Measurements from ENCODE around the gene SLC6A18.
"Not testable (repeated sequence)": the region's sequence is repeated elsewhere in the genome, so short reads cannot be mapped to it uniquely, and the experiment has no call there.

SLC6A18 gene

GRCh38 chr5:1257841-1258240 lies 32.7 kb downstream of the SLC6A18 start:
- no peak for DNase-seq

GRCh38 chr5:1259806-1260480 lies 34.8 kb downstream of the SLC6A18 start:
- DNase-seq, result no peak

GRCh38 chr5:1261643-1262042 lies 36.5 kb downstream of the SLC6A18 start:
- no peak for DNase-seq

- no peak for DNase-seq
Measured at GRCh38 chr5:1262381-1262780, 37.2 kb downstream of the SLC6A18 start.

- no peak for DNase-seq
Measured at GRCh38 chr5:1264211-1264610, 39.0 kb downstream of the SLC6A18 start.

- no peak for DNase-seq
Measured at GRCh38 chr5:1265026-1265425, 39.8 kb downstream of the SLC6A18 start.

GRCh38 chr5:1265461-1266455 lies 40.6 kb downstream of the SLC6A18 start:
- DNase-seq, result no peak

GRCh38 chr5:1266791-1267190 lies 41.6 kb downstream of the SLC6A18 start:
- DNase-seq, result no peak

GRCh38 chr5:1267464-1267863 lies 42.3 kb downstream of the SLC6A18 start:
- not testable (repeated sequence) for DNase-seq

- DNase-seq, result no peak
Measured at GRCh38 chr5:1268056-1268455, 42.9 kb downstream of the SLC6A18 start.

GRCh38 chr5:1268666-1269065 lies 43.5 kb downstream of the SLC6A18 start:
- no peak for DNase-seq

GRCh38 chr5:1270426-1270825 lies 45.2 kb downstream of the SLC6A18 start:
- DNase-seq, result no peak

GRCh38 chr5:1270933-1271914 lies 46.0 kb downstream of the SLC6A18 start:
- DNase-seq, result no peak

- no peak for DNase-seq
Measured at GRCh38 chr5:1272201-1272600, 47.0 kb downstream of the SLC6A18 start.

GRCh38 chr5:1273745-1274144 lies 48.6 kb downstream of the SLC6A18 start:
- no peak for DNase-seq

- no peak for DNase-seq
Measured at GRCh38 chr5:1274471-1274870, 49.3 kb downstream of the SLC6A18 start.

GRCh38 chr5:1275397-1276391 lies 50.5 kb downstream of the SLC6A18 start:
- DNase-seq, result not testable (repeated sequence)

- DNase-seq, result no peak
Measured at GRCh38 chr5:1276930-1277329, 51.7 kb downstream of the SLC6A18 start.

GRCh38 chr5:1277331-1277730 lies 52.1 kb downstream of the SLC6A18 start:
- DNase-seq, result no peak

- DNase-seq, result no peak
Measured at GRCh38 chr5:1277781-1278180, 52.6 kb downstream of the SLC6A18 start.

- DNase-seq, result no peak
Measured at GRCh38 chr5:1278216-1278615, 53.0 kb downstream of the SLC6A18 start.

Measured in NCI-H146 (cell line).